GM13977 (cell line): Measurements from ENCODE around the gene RIC1.

ENCODE experiments used
- DNase-seq: peaks from one replicate; pipeline ENCODE4 v3.0.0; 2012; ENCODE audit warnings: low spot score
- CTCF ChIP-seq: IDR thresholded peaks from 2 replicates; pipeline ENCODE4 v1.5.1; 2012; ENCODE audit warnings: mild to moderate bottlenecking, control low read depth; ENCODE audit not compliant: insufficient read depth; ENCODE audit errors: extremely low read depth, missing control alignments
- in situ Hi-C: fragments of 300-500 bp; cut with MboI; formaldehyde crosslinking; loops from one replicate; pipeline ENCODE4 v1.12.0; 2022; ENCODE audit warnings: low sequenced_read_pairs, low pct_unique_long_range_greater_than_20kb, mixed read lengths, inconsistent platforms; ENCODE audit not compliant: unreplicated experiment

RIC1 gene

GRCh38 chr9:5684101-5684500, 55.2 kb downstream of the RIC1 start:
- no peak for TF ChIP-seq CTCF

GRCh38 chr9:5688109-5688508, 59.2 kb downstream of the RIC1 start:
- no peak for DNase-seq
- TF ChIP-seq CTCF, result no peak
- in situ Hi-C loops, result no loop called here

More at GRCh38 chr9:5684101-5684500, 55.2 kb downstream of the RIC1 start:
- no peak for DNase-seq
- in situ Hi-C loops, result no loop called here

- no peak for TF ChIP-seq CTCF
- in situ Hi-C loops, result no loop called here
- no peak for DNase-seq
These were observed 61.4 kb downstream of the RIC1 start for GRCh38 chr9:5690278-5690677.

- in situ Hi-C loops, result no loop called here
- DNase-seq, result no peak
- no peak for TF ChIP-seq CTCF
These were observed 67.0 kb downstream of the RIC1 start for GRCh38 chr9:5695860-5696259.

GRCh38 chr9:5696884-5697283, 68.0 kb downstream of the RIC1 start:
- DNase-seq, result peak; percentile 23
- TF ChIP-seq CTCF, result no peak
- in situ Hi-C loops, result no loop called here

GRCh38 chr9:5698004-5698403, 69.1 kb downstream of the RIC1 start:
- in situ Hi-C loops, result no loop called here
- TF ChIP-seq CTCF, result no peak
- no peak for DNase-seq

- in situ Hi-C loops, result no loop called here
- no peak for TF ChIP-seq CTCF
- no peak for DNase-seq
These were observed 70.1 kb downstream of the RIC1 start for GRCh38 chr9:5698810-5699556.
